Inferior parietal cortex (tissue), 1 donor: ENCODE results near the gene TNK1.

Experiments used
- DNase-seq: peaks from one replicate; pipeline ENCODE4 v3.0.0-alpha.2; 2016; ENCODE audit errors: extremely low spot score

TNK1 gene

DNA sequence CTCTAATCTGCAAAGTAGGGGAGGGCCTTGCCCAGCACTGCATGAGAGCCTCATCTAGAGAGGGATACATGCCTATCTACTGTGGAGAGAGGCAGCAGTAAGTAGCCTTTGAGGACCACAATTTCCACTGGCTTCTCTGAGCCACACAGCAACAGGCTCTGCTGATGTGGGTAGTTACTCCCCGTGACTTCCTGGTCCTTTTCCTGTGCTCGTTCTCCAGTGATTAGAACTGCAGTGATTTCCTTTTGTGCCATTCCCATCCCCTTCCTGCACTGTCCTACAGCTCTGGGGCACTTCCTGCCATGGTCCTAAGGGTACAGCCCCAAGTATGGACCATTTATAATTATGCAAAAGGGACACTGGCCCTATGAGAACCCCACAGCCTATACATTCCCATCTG, 10.4 kb downstream of the TNK1 start:
- no peak for DNase-seq

GRCh38 chr17:7392696-7393612, 12.1 kb downstream of the TNK1 start:
- no peak for DNase-seq

- DNase-seq: no peak
Measured at GRCh38 chr17:7393613-7394451, 12.9 kb downstream of the TNK1 start.

DNA sequence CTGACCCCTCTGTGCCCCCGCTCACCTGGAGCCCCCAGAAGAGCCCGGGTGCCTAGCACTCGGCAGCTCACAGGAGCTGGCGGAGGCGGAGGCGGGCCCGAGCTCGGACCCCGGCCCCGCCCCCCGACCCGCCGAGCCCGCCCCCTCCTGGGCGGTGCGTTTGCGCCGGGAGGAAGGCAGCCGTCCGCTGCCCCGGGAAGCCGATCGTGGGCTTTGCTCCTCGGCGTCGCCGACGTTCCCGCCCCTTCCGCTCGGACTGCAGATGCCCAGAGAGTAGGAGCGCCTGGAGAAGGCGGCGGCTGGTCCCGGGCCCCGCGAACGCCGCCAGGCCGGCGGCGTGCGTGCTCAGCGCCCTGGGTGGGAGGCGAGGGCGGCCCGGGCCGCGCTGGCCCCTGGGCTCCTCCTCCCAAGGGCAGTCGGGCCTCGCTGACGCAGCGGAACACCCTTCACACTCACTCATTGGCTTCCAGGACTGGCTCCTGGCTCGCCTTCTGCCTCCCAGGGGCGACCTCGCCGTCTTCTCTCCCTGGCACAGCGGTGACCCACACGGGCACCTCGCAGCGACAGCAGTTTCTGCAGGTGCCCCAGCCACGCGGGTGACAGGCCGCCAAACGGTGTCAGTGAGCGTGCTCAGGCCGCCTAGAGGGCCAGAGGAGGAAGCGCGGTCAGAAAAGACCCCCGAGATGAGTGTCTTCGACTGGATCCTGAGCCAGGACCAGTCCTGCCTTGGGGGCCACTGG, 13.7 kb downstream of the TNK1 start, which contains the start of gene PLSCR3:
TSS of gene PLSCR3 (minus strand) at position 74 of the 740 bp plus-strand sequence. CDS start 415 bp downstream, outside the sequence.
- DNase-seq: peak; percentile 69

GRCh38 chr17:7396147-7396546, 15.3 kb downstream of the TNK1 start:
- DNase-seq: no peak

GRCh38 chr17:7398612-7399011, 17.7 kb downstream of the TNK1 start:
- no peak for DNase-seq

- no peak for DNase-seq
Measured at GRCh38 chr17:7403043-7403726, 22.3 kb downstream of the TNK1 start.

DNA sequence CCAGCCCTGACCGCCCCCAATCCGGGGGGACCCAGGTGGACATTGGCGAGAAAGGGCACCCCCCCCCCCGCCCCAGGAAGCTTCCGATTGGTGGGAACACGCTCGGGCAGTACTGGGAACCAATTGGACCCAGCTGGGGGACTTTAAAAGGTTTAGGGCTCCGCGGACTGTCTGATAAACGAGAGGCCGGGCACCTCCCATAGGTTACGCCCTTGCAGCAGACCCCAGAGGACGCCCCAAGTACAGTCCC, 22.8 kb downstream of the TNK1 start:
- DNase-seq: no peak

DNA sequence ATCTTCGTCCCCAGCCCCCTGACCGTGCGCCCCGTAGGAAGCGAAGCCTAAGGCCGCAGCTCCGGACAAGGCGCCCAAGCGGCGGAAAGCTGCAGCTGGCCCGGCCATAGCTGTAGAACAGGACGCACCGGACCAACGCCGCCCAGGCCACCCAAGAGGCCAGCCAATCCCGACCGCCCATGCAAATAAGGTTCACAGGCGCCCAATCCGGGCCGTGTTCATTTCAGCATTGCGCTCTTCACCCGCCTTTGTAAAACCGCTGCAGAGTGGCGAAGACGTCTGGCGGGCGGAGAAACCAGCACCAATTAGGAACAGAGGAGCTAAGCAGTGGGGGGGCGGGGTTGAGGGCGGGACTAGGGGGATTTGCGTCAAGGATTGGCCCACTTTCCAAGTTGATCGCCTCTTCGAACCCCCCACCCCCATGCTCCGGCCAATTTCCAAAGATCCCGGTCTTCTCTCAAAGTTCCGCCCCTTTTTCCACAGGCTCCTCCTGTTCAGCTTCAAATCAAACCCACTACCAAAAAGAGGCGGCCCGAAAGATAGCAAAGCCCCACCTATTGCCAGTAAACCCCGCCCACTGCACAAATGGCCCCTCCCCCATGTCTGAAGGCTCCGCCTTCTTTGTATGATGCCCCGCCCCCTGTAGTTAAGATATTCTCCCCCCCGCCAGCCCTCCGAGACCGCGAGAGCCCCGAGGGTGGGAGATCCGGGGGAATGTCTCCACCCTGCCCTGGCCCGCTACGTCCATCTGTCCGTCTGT, 23.3 kb downstream of the TNK1 start, which contains the start of gene TMEM256:
TSS of gene TMEM256 (minus strand) at position 121 of the 760 bp plus-strand sequence. CDS start at position 108, 13 bp downstream.
- peak; percentile 98 for DNase-seq

- DNase-seq: no peak
Measured at GRCh38 chr17:7404737-7405349, 24.0 kb downstream of the TNK1 start.

DNA sequence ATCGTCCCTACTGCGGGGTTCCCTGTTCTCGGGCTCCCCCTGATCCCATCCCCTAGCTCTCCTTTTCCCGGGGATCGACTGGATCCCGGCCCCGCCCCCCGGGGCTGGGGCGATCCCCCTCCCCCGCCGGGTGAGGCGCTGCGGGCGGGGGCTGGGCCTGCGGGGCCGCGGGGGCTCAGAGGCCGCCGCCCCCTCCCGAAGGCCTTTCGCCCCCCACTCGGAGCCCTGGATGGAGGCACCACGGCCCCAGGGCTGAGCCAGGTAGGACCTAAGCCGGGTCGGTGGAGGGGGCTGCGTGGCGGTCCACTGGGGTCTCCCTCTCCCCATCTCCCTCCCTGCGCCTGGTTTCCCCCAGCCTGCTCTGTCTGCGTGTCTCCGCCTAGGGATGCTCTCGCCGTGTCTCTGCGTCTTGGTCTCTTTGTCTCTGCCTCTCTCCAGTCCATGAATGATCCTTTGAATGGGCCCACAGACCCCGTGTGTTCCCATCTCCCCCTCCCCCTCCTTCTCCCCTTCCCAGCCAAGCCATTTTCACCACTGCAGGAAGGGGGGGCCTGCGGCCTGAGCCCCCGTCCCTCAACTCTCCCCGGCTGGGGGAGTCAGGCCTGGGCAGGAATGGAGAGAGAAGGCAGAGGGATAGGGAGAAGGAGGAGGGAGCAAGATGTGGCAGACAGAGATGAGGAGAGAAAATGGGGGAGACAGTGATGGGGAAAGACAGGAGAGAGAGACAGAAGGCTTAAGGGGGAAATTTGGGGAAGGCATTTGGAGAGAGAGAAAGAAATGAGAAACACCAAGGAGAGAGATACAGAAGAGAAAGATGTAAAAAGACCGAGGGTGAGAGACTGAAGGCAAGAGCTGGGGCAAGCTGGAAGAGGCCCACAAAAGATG, 24.7 kb downstream of the TNK1 start:
- peak; percentile 12 for DNase-seq

GRCh38 chr17:7406235-7406825, 25.4 kb downstream of the TNK1 start:
- DNase-seq: no peak

GRCh38 chr17:7407082-7407481, 26.2 kb downstream of the TNK1 start:
- DNase-seq: no peak

DNA sequence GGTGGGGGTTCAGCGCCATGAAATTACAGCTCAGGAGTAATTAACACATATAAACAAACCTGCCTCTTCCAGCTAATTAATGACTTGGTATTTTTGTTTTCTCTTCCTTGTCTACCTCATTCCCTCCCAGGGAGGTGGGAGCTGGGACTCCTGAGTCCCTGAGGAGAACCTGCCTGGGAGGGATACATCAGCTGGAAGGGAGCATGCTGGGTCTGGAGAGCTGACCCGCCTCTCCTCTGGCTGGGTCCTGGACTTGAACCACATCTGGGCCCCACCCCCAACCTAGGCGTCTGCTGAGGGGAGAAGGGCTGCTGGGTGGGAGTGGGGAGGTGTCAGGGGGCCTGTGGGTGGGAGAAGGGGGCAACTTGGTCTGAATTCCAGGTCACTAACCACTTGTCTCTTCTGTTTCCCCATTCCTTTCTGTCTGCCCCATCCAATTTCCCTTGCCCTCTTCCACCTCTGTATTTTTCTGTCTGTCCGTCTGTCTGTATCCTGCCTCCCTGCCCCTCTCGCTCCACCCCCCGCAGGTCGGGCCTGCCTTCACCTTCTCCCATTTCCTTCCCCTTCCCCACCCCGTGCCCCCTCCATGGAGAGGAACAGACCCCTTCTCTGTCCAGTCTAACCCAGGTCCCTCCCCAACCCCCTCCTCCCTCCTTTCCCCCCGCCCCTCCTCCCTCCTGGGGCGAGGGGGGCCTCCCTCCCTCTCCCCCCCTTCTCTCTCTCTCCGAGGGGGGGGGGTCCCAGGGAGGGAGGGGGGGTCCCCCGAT, 26.8 kb downstream of the TNK1 start, which contains the start of gene NLGN2:
TSS of gene NLGN2 (plus strand) at position 361 of the 767 bp plus-strand sequence. CDS start 411 bp downstream, outside the sequence.
- DNase-seq: no peak

DNA sequence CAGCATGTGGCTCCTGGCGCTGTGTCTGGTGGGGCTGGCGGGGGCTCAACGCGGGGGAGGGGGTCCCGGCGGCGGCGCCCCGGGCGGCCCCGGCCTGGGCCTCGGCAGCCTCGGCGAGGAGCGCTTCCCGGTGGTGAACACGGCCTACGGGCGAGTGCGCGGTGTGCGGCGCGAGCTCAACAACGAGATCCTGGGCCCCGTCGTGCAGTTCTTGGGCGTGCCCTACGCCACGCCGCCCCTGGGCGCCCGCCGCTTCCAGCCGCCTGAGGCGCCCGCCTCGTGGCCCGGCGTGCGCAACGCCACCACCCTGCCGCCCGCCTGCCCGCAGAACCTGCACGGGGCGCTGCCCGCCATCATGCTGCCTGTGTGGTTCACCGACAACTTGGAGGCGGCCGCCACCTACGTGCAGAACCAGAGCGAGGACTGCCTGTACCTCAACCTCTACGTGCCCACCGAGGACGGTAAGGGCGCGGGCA, 27.4 kb downstream of the TNK1 start:
- DNase-seq: no peak

DNA sequence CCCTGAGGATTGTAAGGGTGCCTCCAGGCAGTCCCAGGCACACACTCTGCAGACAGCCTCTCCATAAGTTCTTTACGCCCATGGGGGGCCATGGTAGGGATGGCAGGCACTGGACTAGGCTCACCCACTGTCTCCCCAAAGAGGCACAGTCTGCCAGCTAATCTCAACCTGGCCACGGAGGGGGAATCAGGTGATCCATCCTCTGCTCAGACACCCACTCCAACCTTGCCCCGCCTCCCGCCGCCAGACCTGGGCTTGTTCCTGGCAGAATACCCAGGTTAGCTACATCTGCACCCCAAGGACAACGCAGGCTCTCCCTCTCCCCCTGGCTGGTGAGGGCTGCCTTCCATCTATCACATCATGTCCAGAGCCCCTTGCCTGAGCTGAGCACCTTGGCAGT, 28.0 kb downstream of the TNK1 start:
- DNase-seq: no peak

GRCh38 chr17:7409716-7410115, 28.8 kb downstream of the TNK1 start:
- no peak for DNase-seq
